ENCODE measurements around the gene TMEM119.

Gene TMEM119

DNA sequence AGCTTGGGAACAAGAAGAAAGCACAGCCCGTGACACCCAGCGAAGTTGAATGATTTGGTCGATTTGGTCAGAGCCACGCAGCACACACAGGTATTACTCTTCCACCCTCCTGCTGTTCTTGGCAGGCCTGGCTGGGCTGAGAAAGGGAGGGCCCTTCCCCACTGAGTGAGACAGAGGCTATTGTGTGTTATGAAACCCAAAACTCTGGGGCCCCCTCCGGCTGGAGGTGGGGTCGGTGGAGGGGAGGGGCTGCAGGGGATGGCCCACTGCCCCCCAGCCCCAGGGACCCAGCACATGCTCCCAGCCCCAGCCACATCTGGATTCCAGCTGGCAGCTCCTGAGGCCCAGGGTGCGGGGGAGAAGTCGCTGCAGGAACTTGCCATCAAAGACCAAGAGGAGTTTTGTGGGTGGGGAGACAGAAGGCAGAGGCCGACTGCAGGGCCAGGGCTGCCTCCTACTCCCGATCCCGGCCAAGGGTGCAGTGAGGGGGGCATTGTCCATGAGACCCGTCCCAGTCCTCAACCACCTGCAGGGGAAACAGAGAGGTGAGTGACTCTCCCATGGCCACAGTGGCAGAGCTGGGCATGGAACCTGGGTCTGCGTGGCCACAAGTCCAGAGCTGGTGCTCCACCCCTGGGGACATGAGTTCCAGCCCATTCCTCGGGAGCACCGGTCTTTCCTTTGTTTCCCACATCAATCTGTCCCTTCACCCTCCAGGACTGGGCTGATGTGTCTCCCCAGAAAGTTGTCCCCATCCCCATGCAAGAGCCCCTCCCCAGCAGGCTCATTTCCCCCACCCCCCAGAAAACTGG is 8.7 kb downstream of the TMEM119 start:
- TF ChIP-seq, protein P1, sequence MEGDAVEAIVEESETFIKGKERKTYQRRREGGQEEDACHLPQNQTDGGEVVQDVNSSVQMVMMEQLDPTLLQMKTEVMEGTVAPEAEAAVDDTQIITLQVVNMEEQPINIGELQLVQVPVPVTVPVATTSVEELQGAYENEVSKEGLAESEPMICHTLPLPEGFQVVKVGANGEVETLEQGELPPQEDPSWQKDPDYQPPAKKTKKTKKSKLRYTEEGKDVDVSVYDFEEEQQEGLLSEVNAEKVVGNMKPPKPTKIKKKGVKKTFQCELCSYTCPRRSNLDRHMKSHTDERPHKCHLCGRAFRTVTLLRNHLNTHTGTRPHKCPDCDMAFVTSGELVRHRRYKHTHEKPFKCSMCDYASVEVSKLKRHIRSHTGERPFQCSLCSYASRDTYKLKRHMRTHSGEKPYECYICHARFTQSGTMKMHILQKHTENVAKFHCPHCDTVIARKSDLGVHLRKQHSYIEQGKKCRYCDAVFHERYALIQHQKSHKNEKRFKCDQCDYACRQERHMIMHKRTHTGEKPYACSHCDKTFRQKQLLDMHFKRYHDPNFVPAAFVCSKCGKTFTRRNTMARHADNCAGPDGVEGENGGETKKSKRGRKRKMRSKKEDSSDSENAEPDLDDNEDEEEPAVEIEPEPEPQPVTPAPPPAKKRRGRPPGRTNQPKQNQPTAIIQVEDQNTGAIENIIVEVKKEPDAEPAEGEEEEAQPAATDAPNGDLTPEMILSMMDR (IDR thresholded peaks at IDR 0.05; ENCODE audit: extremely low read depth, missing control alignments), result no peak
- no peak for DNase-seq (ENCODE audit: low spot score)

DNA sequence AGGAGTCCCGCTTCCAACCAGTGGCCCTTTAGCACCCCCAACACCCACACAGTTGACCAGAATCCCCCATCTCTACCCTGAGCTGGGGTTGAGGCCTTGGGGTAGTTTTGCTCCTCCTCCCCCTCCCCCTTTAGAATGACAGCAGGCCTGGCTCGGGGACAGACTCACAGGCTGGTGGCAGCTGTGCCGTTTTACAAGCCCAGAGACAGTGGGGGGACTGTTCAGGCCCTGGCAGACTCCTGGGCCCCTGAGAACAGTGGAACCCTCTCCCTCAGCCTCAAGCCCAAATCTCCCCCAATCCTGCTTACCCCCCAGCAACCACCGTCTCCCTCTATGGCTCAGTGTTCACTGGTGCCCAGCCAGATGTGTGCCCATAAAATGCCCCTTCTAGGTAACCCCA is 10.1 kb downstream of the TMEM119 start:
- TF ChIP-seq, protein P1 (IDR thresholded peaks at IDR 0.05; ENCODE audit: extremely low read depth, missing control alignments), result no peak
- DNase-seq (ENCODE audit: low spot score), result no peak

DNA sequence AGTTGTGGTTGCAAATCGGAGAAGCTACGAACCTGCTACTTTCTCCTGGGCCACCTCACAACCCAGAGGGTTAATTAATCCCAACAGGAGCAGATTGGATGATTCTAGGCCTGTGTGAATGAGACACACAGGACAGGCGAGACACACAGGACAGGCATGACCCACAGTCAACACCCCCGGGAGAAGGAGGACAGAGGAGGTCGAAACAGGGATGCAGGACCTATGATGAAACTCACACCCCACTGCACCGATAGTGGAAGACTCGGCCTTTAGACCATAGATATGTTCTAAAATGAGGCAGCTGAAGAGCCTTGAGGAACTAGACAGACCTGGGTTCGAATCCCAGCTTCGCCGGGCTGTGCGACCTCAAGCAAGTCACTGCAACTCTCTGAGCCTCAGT is 11.6 kb downstream of the TMEM119 start:
- TF ChIP-seq, protein P1 (IDR thresholded peaks at IDR 0.05; ENCODE audit: extremely low read depth, missing control alignments), result no peak
- DNase-seq (ENCODE audit: low spot score), result no peak

DNA sequence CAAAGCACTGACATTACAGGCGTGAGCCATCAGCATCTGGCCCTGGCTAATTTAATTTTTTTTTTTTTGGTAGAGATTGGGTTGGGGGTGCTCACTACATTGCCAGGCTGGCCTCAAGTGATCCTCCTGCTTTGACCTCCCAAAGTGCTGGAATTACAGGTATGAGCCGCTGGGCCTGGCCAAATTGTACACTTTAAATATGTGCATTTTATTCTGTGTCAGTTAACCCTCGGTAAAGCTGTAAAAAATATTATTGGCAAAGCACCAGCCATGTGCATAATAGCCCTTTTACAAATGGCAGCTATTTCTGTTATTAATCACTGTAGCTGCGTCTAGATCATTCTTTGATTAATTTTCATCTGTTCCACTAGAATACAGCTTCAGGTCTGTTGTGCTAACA is 12.0 kb downstream of the TMEM119 start:
- TF ChIP-seq, protein P1 (IDR thresholded peaks at IDR 0.05; ENCODE audit: extremely low read depth, missing control alignments), result no peak
- DNase-seq (ENCODE audit: low spot score), result no peak

DNA sequence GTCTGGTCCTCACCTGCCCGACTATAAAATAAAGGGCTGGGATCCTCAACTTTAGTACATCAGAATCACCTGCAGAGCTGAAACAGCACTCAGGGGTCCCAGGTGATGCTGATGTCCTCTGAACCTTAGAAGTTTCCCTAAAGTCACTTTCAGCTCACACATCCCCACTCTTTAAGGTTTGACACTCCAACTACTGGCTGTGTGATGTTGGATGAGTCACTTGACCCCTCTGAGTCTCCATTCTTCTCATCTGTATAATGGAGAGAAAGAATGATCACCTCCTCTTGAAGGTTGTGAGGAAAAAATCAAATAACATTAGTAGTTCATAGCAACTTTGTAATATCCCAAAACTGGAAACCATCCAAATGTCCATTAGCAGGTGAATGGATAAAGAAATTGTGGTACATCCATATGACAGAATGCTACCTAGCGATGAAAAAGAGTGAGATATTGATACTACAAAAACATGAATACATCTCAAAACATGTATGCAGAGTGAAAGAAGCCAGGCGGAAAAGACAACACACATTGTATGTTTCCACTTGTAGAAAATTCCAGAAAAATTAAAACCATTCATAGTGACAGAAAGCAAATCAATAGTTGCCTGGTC is 13.3 kb downstream of the TMEM119 start:
- TF ChIP-seq, protein P1 (IDR thresholded peaks at IDR 0.05; ENCODE audit: extremely low read depth, missing control alignments), result no peak
- no peak for DNase-seq (ENCODE audit: low spot score)

DNA sequence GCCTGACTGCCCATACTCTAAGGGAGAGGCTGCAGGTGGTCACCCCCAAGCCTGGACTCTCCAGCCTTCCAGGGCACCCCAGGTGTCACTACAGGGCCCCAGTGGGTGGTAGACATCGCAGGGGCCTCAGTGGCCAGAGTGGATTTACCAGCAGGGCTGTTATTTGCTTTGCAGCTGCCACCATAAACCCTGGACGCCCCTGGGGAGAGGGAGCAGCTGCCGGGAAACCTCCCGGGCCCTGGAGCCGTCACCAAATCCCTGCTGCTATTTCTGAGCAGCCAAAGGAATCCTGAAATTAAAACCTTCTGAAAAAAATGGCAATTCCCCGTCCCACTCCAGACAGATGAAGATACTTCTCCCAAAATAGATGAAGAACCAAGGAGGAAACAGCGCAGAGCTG is 13.9 kb downstream of the TMEM119 start:
- no peak for DNase-seq (ENCODE audit: low spot score)
- TF ChIP-seq, protein P1 (IDR thresholded peaks at IDR 0.05; ENCODE audit: extremely low read depth, missing control alignments), result no peak

DNA sequence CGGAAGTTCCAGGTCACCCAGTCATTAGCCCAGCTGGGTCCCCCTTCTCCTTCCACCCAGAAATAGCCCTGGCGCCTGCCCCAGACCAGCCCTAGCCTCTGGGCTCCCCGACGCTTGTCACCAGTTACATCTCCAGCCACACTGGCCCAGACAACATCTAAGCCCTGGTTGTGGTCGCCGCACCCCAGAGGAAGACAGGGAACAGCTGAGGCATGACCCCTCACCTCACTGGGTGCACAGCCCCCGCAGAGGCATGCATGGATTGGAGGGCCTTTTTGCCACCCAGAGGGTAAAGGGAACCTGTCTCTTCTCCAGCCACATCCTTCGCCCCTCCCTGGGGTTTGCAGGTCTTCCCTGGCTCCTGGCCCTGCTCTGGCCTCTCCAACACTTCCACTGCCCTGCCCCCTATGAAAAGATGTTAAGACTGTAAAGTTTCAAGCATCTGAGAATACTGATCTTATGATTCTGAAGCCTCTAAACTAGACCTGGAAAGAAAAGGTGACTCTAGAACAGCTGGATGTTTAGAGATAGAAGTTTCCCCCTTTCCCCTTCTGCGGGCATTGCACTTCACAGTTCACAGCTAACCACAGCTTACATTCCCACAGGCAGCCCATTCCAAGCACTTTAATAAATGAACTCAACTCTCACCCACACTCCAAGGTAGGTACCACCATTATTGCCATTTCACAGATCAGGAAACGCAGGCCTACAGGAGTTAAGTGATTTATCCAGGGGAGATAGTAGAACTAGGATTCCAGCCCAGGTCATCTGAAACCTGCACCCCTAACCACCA is 14.7 kb downstream of the TMEM119 start:
- no peak for DNase-seq (ENCODE audit: low spot score)
- TF ChIP-seq, protein P1 (IDR thresholded peaks at IDR 0.05; ENCODE audit: extremely low read depth, missing control alignments), result no peak

Measured in GM20000 (cell line).